Stimulated activated CD4-positive, alpha-beta T cell treated with anti-CD3 and anti-CD28 coated beads, Interleukin-1b, Interleukin-23, amount 100 ng/mL, for 24 hours (primary cell): ENCODE data around the gene GRHPR.
A peak's percentile ranks its signal among the peaks of the same experiment; 100 is the strongest.

Experiments used
- DNase-seq, 4 experiments: peaks; one replicate each; pipeline ENCODE4 v3.0.0-alpha.2; 2020; ENCODE audit warnings: low read depth in 4 of 4, low spot score in 1 of 4

Gene GRHPR

GRCh38 chr9:37398464-37399025 lies 24.0 kb upstream of the GRHPR start:
- DNase-seq = no peak

GRCh38 chr9:37399336-37399735 lies 23.2 kb upstream of the GRHPR start:
- no peak for DNase-seq

DNA sequence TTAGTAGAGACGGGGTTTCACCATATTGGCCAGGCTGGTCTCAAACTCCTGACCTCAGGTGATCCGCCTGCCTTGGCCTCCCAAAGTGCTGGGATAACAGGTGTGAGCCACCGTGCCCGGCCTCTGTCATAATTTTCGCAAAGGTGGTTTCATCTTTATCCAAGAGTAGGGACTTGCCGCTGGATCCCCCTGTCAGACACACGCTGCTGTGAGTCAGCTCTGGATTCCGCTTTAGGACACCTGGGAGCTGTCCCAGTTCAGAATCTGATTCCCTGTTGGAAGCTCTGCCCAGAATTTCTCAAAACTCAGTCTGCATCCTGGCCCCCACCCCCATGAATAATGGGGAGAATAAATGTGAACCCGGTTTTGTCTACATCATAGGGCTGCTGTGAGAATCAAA lies 17.9 kb upstream of the GRHPR start:
- no peak for DNase-seq

- DNase-seq = no peak
Observed at GRCh38 chr9:37405350-37405749, 17.1 kb upstream of the GRHPR start.

GRCh38 chr9:37405764-37406380 lies 16.6 kb upstream of the GRHPR start:
- no peak for DNase-seq

DNA sequence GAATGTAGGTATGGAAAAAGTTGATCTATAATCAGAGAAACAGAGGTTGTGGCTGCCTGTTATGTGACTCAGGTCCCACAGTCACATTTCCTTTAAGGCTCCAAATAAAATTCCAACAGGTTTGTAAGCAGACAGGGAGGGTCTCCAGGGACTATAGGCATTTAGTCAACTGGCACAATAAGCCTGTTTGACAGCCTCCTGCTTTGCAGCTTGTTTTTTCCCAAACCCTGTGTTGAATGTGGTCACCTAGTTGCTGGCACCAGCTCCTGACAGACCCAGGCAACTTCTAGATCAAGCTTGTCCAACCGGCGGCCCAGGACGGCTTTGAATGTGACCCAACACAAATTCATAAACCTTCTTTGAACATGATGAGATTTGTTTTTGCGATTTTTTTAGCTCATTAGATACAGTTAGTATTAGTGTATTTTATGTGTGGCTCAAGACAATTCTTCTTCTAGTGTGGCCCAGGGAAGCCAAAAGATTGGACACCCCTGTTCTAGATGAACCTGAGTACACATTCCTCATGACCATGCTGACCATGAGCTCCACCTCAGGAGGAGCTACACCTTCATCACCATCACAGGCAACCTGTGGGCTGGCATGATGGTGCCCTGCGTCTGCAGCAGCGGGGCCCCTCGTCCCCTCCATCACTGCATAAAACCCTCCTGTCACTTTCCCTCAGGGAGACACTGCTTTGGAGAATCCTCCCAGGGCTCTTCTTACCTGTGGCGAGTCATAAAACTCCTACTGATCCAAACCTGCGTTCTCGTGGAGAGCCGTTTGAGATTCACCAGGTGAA lies 15.7 kb upstream of the GRHPR start:
- no peak for DNase-seq

DNA sequence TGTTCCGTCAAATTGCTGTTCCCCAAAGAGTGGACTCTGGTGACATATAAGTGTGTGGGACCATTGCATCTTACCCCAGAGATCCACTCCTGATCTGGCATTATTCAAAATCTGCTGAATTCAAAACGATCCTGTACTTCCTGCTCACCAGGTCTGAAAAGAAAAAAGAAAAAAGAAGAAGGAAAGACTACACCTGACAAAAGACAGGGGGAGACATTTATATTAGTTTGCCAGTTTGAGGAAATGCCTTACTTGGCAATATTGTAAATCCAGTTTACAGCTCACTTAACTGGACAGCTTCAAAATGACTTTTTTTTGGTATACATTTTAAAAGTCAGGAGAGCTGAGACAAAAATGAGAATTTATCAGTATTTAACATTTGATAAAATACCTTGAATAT lies 15.0 kb upstream of the GRHPR start:
- no peak for DNase-seq

- DNase-seq = peak; percentile 25 to 59 (median 36)
Observed at GRCh38 chr9:37408933-37409710, 13.4 kb upstream of the GRHPR start.

- no peak for DNase-seq
Observed at GRCh38 chr9:37410354-37410861, 12.1 kb upstream of the GRHPR start.

DNA sequence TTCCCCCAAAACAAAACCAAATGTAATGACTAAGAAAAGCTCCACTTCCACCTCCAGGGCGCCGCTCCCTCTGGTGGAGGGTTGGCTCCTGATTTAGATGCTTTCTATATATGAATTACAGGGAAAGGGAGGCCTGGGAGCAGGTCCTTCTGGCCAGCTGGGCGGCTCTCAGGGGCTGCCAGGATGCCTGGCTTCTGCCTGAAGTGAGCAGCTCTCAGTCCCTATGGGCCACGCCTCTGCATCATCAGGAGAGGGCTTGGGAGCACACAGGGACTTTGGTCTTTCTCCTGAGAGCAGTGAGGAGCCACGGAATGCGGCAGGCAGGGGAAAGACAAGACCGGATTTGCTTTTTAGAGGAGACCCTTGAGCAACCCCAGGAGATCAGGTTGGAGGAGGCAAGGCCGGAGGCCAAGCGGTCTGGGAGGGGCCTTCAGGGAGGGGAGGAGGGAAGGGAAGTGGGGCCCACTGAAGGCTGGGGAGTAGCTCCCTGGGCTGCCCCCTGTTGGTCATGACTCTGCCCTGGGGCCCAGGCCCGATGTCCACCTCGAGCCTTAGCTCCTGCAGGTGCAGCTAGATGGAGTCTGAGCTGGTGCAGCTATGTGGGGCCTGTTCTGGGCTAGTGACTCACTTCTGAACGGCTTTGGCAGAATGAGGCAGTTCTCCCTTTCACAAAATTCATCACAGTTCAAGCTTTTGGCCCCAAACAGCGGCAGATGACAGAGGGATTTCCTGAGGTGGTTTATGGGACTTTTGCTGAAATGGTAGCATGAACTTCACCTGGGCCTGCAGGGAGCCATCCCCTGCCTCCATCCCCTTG lies 11.3 kb upstream of the GRHPR start:
- DNase-seq = peak in 1 of 4 experiments; percentile 12

- no peak for DNase-seq
Observed at GRCh38 chr9:37412431-37413151, 9.9 kb upstream of the GRHPR start.

DNA sequence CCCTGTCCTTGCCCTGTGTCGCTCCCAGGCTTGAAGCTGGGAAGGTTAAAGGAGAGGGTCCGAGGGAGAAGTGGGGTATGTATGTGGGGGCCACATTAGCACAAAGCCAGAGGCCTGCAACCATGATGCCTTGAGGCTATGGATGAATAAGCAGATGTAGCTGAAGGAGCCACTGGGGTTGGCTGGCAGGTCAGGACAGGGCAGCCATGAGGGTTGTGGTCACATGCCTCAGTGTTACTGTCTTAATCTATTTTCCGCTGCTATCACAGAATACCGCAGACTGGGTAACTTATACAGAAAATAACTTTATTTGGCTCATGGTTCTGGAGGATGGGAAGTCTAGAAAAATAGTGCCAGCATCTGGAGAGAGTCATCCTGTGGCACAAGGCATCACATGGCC lies 9.2 kb upstream of the GRHPR start:
- no peak for DNase-seq

GRCh38 chr9:37414503-37414943 lies 8.0 kb upstream of the GRHPR start:
- no peak for DNase-seq

DNA sequence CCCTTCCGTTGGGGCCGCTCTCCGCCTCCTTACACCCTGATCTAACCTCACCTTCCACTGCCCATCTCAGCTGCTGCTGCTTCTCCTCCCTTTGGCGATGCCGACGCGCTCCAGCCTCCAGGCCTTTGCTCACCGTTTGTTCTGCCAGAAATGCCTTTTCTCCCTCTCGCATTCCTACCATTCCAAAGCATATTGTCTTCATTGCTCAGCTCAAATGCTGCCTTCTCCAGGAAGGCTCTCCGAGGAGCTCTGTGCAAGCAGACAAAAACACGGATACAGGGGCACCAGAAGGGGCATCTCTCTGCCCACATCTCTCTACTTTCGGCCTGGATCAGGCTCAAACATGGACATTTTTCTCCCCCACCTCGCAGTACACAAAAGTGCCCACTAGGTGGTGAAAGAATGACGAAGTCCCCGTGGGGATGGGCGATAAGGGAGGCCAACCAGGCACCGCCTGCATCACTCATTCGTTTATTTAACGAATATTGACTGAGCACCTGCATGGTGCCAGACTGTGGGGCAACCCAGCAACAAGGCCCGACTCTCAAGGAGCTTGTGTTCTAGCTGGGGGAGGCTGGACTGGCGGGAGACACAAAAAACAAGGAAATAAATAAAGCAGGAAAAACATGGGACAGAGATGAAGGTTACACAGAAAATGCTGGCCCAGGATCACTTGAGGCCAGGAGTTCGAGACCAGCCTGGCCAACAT lies 7.3 kb upstream of the GRHPR start:
- DNase-seq = peak; percentile 52 to 67 (median 58)

DNA sequence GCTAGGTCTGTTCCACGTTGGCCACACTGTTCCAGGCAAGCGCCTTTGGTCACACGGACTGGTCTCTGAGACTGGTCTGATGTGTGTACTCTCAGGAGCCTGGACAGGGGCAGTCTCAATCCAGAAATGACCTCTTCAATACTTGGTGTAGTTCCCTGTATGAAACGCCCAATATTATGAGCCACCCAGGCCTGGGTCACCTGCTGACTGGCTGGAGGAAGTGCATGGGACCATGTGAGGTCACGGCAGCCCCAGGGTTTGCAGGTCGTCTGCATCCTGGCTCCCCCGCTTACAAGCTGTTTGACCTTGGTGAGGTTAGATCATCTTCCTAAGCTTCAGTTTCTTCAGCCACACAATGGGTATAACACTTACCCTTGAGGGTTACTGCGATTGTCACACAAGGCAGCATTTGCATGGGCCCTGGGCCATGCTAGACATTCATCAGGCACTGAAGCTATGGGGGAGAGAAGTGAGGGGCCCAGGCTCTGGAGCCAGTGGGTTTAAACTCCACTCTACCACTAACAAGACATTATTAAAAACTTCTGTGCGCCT lies 5.2 kb upstream of the GRHPR start:
- no peak for DNase-seq

DNA sequence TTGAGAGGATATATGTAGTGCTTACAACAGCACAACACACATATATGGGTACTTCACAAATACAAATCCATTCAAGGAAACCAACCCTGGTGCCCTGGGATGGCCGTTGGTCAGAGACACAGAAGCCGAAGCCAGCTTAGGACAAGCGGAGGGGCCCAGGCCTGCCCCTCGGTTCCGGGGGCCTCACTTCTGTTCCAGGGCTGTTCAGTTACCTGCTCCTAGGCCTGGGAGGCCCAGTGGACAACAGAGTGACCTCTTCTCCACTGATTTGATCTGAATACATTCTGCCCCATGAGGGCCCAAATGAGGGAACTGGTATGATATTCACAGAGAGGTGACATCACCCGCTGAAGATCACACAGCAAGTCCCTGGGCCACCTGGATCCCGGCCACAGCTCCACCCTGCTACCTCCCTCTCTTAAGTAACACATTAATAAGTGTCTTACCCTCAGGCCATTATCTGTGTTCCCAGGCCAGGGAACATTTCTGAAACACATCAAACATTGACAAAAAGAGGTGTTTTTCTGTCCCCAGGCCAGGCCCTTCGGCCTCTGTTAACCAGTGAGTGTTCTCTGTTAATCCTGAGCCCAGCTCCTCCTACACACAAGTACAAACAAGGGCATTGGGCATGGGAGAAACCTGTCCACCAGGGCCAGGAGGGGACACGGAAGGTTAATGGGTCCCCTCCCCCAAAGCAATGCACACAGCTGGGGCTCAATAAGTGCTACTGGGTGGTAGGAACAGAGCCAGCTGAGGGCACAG lies 4.5 kb upstream of the GRHPR start:
- DNase-seq = no peak

DNA sequence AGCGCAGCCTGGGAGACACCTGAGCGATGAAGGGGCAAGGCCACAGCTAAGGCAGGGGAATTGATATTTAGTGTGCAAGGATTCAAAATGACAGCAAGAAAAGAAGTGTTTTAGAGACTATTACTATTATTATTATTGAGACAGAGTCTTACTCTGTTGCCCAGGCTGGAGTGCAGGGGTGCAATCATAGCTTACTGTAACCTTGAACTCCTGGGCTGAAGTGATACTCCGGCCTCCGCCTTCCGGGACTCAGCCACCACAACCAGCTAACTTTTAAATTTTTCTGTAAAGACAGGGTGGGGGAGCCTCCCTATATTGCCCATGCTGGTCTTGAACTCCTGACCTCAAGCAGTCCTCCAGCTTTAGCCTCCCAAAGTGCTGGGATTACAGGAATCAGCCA lies 3.3 kb upstream of the GRHPR start:
- DNase-seq = no peak
